NCI-H2227 (cell line): Measurements from ENCODE around the gene CCDC192.
"Not testable (repeated sequence)": the region's sequence is repeated elsewhere in the genome, so short reads cannot be mapped to it uniquely, and the experiment has no call there.

ENCODE experiments used
- DNase-seq: peaks from one replicate; lab custom pipeline; 2025; ENCODE audit not compliant: unreplicated experiment; lab: John Stamatoyannopoulos, UW

The CCDC192 gene

DNA sequence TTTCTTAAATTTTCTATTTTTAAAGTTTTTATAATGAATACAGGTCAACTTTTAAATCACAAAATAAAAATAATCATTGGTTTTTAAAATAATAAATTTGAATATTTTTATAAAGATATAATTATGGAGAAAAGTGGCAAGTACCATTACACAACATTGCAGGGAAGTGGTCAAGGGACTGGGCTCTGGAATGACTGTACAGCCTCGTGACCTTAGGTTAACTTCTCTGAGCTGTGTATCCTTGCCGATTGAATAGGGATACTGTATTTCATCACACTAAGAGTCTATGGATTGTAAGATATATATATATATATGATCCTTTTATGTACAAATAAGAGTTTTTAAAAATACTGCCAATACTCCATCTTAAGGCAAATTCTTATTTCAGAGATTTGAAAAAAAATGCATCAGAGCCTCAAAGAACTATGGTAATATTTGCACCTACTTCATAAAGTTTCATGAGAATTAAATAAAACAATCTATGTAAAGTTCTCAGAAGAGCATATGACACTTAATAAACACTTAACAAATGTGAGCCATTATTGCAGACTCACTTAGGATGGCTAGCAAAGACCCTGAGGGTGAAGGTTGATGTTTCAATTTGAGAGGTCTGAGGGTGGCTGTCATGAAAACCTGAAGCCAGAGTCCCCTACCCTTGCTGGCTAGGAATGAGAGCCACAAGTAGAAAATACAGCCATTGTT is 136.5 kb downstream of the CCDC192 start:
- DNase-seq, result no peak

DNA sequence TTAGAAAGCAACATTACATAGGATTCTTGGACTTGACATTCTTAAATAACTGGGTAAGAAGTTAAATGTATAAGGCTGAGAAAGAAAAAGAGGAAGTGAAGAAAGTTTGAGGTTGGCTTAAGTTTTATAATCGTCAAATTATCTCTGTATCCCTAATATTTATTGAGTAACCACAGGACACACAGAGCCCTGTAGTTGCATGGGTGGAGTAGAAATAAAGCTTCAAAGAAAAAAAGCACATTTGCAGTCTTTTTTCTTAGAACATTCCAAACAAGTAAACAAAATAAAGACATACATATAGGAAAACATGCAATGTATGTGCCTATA is 137.0 kb downstream of the CCDC192 start:
- no peak for DNase-seq

DNA sequence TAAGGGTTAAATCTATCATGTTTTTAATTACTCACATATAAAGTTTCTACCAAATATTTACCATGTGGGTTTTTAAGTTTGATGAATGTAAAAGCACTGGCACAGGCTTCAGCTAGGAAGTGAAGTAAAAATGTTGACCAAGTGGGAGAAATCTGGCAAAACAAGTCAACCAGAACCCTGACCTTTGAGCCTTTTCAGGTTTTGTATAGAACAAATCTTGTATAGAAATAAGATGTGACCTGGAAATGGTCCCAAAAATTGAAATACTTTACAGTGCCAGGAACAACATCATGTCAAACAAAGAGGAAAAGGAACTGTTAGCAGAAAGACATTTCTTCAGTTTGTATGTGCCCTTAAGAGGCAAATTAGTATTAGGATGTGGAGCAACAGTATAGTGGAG is 137.6 kb downstream of the CCDC192 start:
- DNase-seq, result no peak

DNA sequence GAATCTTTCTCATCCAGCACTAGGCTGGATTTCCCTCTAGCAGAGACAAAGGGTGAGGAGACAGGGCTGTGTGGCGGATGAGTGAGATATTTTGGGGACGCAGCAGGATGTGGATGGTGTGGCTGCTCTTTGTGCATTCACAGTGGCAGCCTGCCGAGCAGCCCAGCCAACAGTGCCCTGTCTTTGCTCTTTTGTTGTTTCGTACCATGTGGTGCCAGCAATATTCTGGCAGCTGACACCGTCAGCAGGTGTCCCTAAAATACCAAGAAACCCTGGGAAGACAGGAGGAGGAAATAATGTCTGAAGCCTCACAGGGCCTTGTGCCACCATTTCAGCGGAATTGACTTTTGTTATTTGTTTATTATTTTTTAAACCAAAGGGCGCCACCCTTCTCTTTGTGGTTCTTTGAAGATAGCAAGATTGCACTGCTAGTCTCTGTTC is 141.4 kb downstream of the CCDC192 start:
- DNase-seq, result no peak

DNA sequence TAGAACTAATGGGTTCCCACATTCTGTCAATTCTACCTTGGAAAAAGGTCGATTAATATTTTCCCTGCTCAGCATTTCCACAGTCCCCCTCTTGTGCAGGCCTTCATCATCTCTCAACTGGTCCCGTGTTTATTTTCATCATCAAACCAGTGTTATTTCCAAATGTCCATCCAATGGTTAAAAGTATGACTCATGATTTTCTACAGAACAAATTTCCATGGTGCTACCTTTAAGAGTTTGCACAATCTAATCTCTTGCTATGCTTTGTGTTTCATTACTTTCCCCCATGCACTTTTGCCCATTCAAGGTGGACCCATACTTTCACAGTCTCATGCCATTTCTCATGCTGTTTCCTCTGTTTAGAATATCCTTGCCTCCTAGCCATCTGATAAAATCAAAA is 143.7 kb downstream of the CCDC192 start:
- no peak for DNase-seq

DNA sequence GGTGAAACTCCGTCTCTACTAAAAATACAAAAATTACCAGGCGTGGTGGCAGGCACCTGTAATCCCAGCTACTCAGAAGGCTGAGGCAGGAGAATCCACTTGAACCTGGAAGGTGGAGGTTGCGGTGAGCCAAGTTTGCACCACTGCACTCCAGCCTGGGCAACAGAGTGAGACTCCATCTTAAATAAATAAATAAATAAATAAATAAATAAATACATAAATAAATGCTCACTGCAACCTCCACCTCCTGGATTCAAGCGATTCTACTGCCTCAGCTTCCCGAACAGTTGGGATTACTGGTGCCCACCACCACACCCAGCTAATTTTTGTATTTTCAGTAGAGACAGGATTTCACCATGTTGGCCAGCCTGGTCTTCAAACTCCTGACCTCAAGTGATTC is 144.4 kb downstream of the CCDC192 start:
- not testable (repeated sequence) for DNase-seq

DNA sequence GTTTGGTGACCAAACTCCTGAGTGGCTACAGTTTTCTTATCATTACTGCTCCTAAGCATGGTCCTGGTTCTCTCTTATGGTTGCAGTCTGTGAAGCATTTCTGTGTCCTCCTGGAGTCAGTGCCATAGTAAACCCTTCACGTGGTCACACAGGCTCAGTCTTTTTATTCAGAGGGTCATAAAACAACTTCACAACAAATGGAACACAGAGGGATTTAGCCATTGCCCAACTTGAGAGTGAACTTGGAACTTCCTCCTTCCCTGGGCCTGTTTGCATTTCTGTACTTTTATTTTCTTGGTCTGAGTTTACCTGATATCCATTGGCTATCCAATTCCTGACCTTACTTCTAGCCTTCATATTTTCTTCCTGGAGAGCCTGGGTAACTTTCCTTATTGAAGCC is 144.9 kb downstream of the CCDC192 start:
- no peak for DNase-seq

DNA sequence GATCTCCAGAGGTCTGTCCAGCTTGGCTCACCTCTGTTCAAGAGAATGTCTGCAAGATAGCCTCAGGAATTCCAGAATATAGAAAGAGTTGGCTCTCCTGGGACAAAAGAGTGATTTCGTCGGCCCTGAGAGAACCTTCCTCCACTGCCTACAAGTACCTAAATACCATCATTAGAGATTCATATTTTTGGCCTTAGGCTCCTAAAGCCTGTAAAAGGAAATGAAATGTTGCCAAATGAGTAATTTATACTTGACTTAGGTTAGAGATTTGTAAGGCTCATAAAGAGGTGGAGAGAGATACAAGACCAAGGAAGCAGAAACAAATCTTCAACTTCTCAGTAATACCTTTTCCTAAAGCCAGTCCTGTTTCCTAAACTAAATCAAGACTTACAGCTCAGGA is 146.2 kb downstream of the CCDC192 start:
- DNase-seq, result no peak

DNA sequence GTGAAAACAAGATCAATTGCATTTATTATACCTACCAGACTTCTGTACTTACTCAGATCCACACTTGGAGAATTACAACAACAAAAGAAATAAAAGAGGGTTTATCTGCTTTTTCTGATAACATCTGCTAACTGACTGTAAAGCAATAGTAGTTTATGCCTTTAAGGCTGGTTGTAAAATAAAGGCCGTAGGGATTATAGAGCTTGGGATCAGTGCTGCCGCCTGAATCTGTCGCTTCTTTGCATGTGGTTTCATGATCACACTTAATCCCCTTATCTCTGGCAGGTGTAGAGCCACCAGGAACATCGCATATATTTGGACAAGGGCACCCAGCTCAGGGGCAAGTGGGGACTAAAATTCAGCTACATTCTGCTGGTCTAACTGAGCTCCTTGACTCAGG is 146.7 kb downstream of the CCDC192 start:
- no peak for DNase-seq

DNA sequence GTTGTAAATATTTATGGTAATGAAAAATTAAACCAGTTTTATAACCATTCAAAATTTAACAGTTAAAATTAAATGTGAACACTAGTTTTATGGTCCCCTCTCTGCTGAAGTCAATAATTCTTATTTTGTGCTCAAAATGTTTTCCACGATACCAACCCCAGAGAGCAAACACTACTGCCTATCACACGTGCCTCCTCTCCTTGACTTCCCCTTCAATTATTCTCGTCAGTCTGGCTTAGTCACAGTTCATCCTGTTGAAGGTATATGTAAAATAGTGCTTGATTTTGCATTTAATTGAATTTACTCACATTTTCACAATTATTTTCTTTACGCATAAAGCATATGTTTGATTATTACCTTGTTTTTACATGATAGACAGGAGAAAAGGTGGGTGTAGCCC is 148.8 kb downstream of the CCDC192 start:
- no peak for DNase-seq

DNA sequence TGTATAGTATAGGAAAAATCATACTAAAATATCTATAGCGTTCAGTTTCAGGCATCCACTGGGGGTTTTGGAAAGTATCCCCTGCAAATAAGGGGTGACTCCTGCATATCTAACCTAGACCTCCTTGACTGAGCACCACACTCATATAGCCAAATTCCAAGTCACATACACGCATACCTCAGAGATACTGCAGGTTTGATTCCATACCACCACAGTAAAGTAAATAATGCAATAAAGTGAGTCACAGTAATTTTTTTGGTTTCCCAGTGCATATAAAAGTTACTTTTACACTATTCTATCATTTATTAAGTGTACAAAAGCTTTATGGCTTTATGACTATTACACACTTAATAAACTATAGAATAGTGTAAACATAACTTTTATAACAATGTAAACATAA is 151.3 kb downstream of the CCDC192 start:
- DNase-seq, result no peak

DNA sequence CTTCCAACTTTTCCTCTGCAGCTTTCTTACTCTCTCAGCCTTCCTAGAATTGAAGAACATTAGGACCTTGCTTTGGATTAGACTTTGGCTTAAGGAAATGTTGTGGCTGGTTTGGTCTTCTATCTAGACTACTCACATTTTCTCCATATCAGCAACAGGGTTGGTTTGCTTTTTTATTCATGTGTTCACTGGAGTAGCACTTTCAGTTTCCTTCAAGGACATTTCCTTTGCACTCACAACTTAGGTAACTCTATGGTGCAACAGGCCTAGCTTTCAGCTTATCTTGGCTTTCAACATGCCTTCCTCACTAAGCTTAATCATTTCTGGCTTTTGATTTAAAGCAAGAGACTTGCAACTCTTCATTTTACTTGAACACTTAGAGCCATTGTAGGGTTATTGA is 153.1 kb downstream of the CCDC192 start:
- no peak for DNase-seq

DNA sequence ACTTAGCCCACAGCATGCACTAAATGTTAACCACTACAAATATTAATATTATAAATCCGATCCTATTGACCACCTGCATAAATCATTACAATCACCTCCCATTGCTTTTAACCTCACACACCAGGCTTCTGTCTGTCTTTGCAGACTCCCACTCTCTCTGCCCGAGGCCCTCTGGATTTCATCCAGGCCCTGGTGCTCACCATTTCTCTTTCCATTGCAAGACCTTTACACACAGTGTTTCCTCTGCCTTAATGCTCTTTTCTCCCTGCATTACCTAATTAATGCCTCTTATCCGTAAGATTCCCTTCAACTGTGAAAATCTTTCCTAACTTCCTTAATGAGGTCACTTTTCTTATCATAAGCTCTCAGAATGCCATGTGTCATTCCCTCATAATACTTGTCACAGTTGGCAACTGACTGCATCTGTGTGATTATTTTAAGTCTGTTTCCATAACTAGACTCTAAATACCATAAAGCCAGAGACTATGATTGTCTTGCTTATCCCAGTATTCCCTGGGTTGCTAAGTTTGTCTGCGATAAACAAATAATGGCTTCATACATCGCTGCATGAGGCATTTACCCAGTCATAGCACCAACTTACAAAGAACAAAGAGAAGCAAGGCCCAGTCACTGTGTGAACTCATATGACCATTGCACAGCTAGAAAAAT is 155.1 kb downstream of the CCDC192 start:
- DNase-seq, result no peak

DNA sequence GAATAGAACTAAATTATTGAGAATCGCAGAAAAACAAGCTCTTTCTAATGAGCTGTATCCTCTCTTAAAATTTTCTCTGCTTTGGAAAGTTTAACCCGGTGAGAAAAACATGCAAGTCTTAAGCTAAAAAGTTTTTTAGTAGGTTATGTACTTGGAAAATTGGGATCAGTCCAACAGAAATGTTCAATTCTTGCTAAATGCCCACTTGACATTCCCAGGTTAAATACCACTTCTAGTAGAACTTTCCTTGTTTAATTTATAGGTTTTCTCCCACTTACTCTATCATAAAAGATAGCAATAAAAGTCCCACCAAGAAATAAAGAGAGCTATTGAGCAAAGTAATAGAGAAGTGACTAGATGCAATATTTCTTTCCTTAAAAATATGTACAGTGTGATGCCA is 157.1 kb downstream of the CCDC192 start:
- no peak for DNase-seq

DNA sequence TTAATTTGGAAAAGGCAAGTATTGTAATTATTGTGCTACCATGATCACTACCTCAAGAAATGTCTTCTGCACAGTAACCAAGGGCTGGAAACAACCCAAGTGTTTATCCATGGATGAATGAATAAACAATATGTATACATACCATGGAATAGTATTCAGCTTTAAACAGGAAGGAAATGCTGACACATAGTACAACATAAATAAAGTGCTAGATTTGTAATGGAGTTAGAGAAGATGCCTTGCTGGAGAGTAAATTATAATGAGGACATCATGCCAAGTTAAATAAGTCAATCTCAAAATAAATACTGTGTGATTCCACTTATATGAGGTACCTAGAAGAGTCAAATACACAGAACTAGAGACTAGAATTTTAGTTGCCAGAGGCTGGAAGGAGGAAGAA is 160.0 kb downstream of the CCDC192 start:
- no peak for DNase-seq

DNA sequence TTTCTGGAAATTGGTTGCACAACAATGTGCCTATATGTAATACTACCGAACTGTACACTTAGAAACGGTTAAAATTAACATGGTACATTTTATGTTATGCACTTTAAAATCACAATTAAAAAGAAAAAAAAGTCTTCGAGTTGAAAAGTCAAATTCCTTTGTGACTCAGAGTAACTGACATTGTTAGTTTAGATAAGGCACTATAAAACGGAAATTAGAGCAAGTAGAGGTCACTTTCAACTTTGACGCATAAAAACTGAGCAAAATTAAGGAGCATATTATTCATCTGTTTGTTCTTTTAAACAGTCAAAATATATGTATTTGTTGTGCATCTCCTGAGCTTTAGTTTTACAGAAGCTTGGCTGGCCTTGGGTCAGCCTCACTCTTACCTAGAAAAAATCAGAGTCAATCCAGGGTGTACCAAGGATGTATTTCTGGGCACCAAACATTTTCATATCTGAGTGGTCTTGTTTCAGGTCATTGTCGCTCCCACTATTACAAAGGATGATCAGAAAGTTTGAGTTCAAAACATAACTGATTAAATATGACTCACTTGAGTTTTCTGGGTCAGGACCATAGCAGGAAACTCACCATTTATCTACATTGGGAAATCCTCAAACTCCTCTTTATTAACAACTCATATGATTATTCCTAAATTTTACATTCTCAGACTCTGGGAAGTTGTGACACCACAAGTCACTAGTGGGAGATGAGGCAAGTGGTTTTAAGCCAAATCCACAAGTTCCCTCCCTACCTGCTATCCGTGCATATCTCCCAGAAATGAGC is 160.6 kb downstream of the CCDC192 start:
- no peak for DNase-seq

DNA sequence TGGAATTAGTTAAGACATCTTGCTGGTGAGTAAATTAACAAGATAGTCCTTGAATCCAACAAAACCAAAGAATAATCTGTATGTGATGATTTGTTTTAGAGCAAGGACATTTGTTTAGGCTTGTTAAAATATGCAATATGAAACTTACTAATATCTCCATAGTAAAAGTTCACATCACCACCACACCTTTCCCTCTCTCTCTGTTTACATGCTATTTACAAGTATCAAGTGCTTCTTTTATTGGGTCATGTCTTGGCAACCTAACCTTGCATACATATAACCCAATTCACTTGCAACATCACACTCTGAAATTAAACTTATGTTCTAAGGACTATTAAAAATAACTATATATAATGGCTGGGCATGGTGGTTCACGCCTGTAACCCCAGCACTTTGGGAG is 161.3 kb downstream of the CCDC192 start:
- DNase-seq, result no peak

DNA sequence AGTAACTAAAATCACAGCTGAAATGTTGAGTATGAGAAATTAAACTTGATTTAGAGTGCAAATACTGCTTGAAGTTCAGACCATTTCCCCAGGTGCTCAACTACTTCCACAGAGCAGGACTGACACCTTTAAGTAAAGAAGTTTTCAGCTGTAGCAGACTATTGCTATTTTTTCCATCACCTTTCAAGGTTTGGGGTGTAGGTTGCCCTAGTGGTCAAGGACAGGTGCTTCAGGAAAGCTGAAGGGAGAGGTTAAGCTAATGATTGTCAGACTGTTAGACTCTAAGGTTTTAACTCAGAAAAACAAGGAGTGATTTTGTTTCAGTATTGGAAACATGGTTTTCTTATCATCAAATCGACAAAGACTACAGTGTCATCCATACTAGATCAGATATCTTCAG is 162.1 kb downstream of the CCDC192 start:
- DNase-seq, result no peak

DNA sequence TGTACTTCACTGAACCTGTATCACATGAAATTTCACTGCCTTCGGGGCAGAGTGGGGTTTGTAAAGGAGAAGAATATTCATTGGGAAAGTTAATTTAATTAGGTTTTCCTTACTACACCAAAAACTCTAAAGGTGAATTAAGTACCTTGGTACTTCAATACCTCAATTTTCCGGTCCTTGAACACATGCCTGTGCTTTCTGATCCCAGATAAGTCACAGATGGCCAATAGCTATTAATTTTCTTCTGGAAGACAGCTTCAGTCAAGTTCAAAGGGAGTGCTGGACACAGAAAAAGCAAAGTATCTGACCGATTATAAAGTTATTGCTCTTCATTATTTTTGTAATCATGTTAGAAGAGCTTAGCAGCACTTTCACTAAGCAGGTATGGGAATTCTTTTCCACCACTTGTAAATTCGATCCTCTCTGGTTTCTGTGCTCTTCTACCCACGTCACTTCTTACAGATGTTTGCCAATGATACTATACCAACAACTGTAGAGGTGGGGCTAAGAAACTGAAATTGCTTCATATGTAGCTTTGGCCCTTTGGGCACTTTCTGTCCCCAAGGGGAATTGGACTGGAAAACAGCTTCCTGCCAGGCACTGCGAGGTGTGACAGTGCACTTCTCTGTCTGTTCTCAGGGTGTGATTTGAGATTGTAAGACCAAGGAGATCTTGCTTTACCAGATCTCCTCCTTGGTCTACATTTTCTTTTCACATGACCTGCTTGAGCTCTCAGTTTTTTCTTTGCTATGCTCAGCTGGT is 164.0 kb downstream of the CCDC192 start:
- no peak for DNase-seq

DNA sequence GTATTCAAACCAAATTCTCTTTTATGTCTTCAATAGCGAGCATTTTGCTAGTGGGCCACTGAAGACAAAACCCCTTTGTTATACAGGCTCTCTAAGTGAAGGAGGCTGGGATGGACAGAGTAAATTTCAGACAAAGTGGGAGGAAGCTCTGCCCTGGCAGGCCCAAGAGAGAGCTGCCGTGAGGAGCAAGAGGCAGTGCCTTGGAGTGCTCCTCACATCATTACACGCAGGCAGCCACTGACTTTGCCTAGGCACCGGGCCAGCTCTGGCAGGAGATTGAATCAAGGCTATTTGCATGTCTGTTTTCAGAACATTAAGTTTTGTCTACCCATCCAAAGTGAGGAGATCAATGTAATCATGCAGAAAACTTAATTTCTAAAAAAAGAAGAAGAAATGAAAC is 167.7 kb downstream of the CCDC192 start:
- no peak for DNase-seq

DNA sequence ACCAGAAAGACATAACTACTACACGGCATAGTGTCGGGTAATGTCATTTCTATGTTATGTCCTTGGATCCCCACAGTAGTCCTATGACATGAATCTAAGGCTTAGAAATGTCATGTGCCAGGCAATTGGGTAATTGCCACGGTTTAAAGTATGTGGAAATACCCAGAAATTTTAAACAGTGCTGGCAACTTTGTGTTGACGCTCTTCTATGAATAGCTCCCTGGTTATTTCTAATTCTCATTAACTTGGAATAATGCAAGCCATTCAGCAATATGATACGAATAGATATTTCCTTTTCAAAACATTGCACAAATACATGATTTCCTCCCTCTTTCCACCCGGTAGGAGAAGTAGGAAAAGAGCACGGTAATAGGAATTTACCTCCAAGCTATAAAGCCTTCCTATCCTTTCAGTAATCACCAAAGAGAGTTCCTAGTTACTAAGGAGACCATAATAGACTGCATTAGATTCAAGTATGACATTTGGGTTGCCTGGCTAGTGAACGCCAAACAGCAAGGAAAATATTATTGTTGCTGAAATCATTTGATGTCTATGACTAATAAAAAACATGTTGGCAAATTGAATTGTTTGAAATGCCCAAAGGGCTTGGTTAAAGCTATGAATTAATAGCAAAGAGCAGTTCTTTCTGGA is 168.4 kb downstream of the CCDC192 start:
- DNase-seq, result no peak
